HG02623 (cell line): ENCODE data around the gene PHLDB1.
"Not testable (repeated sequence)": the region's sequence is repeated elsewhere in the genome, so short reads cannot be mapped to it uniquely, and the experiment has no call there.

ENCODE experiments used
- ATAC-seq: cut with Tn5 transposase; IDR thresholded peaks from one replicate; pipeline ENCODE4 v1.9.1; 2021; ENCODE audit warnings: moderate library complexity; ENCODE audit not compliant: unreplicated experiment

The PHLDB1 gene

GRCh38 chr11:118657709-118658428, 50.5 kb downstream of the PHLDB1 start:
- ATAC-seq = no peak

DNA sequence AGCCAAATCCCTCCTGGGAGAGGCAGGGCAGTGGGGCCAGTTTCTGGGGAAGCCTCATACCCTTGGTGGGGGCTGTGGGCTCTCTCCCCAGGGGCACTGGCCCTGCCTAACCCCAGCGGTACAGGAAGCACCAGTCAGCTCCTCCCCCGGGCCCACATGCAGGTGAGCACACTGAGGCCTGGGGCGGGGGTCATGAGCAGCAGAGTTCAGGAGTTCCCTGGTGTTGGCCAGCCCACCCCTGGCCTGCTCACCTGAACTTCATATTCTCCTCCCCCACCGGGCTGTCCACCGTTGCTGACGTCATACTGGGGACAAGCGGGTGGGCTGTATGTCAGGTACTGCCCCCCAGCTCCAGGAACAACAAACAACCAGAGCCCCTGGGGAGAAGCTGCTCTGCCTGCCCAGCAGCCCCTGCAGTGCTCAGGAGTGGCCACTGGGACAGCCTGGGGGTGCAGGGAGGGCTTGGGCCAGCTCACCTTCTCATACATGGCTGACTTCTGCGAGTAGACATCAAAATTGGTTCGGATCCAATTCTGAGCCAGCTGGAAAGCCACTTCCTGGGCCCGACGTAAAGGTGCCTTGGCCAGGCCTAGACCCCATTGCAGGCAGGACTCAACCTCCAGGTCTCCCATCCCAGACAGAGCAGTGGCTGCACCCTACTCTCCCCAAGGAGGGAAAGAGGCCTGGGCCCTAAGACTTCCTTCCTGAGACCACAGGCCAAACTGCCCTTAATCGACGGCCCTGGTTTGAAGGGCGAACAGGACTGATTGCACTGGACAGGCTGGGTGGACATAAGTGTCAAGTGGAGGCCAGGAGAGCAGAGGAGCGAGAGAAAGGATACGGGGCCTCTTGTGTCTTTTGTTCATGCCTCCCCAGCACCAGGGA, 51.3 kb downstream of the PHLDB1 start:
- ATAC-seq = no peak

DNA sequence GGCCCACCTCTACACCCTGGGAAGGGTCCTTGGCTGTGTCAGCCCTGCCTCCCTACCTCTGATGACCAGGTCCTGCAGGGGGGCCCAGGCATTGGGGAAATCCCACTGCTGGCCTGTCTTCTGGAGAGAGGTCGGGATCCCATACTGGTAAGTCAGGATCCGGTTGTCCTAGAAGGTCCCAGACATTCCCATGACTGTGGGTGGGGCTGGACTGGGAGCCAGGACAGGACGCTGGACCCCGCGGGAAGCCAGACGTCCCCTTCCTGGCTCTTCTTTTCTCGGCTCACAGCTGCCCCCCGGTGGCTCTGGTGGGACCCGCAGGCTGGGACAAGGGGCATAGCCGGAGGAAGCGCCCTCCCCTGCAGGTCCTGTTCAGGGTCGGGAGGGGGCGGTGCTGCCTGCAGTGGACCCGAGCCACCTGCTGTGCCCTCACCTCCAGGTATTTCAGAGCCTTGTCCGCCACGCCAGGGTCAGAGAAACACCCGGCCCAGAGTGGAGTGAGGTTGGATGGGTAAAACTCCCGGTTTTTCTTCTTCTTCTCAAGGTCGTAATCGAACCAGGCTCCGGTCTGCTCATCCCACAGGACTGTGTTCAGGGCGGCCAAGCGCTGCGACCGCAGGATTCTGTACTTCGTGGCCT, 52.0 kb downstream of the PHLDB1 start:
- no peak for ATAC-seq

DNA sequence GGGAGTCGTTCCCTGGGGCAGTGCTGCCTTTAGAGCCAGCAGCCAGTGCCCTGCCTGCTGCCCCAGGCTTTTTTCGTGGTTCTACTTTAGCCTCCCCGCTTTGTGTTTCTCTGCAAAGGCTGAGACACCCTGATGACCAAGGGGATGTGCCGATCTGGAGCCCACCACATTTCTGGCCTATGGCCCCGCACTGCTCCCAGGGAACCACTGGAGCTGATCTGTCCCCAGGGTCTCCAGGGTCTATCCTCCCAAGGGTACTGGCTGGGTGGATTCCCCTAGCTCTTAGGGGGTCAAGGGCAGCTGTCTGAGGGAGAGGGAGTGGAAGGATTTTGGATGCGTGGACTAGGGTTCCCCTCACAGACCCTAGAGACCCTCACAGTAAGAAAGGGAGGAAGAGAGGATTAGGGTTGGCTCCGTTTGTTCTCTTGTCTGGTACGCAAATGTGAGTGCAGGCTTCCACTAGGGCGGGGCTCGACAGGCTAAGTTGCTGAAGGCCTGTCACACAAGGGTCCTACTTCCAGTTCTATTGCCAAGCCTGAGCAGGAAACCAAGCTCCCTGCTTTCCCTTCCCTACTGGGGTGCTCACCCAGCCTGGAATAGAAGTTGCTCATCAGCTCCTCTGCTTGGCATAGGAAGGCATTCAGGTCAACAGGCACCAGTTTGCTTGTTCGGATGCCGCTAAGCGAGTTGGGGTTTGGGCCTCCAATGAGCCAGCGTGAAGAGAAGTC, 52.7 kb downstream of the PHLDB1 start:
- no peak for ATAC-seq

- no peak for ATAC-seq
Observed at GRCh38 chr11:118660681-118661424, 53.4 kb downstream of the PHLDB1 start.

GRCh38 chr11:118661425-118662301, 54.2 kb downstream of the PHLDB1 start:
- ATAC-seq = no peak

DNA sequence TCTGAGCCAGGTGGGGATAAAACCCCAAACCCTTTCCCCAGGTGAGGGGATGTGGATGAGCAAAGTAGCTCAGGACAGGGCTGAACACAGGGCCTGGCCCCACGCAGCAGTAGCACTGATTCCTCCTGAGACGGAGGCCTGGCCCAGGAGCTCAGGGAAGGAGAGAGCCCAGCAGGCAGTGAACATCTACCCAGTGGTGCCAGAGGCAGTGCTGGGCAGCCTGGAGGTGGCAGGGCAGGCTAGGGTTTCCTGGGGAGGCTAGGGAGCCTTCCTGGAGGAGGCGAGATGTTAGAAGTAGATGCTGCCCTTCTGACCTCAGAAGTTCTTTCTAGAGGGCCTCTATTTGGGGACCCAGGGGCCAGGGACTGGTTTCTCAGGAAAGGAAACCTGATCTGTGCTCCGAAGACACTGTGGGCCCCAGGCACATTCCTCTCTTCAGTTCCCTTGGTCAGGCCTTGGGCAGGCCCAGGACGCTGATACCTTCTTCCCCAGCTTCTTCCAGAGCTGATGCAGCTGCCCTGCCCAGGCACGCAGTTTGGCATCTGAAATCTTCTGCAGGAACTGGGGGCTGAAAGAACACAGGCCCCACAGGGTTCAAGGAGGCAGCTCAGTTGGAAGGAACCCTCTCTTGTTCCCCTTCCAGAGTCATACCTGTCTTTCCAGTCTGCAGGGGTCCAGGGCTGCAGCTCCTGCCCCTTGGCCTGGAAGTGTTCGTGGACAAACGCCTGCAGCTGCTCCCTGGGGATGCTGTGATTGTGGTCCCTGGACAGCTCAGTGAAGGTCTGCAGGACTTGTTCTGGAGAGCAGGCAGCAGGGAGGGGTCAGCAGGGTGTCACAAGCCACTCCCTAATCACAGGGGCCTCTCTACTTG, 55.2 kb downstream of the PHLDB1 start:
- ATAC-seq = no peak

GRCh38 chr11:118663381-118663780, 56.0 kb downstream of the PHLDB1 start:
- no peak for ATAC-seq

- no peak for ATAC-seq
Observed at GRCh38 chr11:118663902-118664301, 56.5 kb downstream of the PHLDB1 start.

GRCh38 chr11:118666371-118666770, 59.0 kb downstream of the PHLDB1 start:
- ATAC-seq = no peak

GRCh38 chr11:118670063-118670462, 62.6 kb downstream of the PHLDB1 start:
- no peak for ATAC-seq

GRCh38 chr11:118671254-118671653, 63.8 kb downstream of the PHLDB1 start:
- no peak for ATAC-seq

- no peak for ATAC-seq
Observed at GRCh38 chr11:118672846-118673245, 65.4 kb downstream of the PHLDB1 start.

DNA sequence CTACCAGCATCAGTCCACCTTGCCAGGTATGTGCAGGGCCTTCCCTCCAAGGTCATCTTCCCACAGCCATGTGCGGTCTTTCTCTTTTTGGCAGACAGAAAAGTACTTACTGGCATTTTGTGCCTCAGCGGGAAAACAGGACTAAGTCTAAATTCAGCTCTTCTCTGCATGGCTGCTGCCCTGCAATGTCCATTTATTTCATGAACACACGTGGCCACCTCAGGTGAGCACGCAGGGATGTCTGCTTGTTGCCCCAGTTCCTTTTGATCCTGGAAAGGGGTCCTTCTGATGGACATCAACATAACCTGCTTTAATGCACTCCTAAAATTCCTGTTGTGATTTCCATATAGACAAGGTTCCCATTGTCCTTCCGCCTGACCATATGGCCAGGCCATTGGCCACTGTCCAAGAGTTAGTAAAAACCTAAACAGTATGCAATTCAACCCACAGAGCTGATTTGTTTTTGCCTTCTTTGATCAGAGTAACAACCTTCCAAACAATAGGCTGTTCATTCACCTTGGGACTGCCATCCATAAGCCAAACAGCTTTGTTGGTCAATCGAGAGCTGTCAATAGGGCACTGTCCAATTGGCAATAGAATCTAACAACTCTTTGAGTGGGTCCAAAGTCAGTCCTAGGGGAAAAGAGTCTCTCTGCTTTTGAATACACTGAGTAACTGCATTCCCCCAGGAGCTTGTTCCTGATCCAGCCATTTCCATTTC, 66.1 kb downstream of the PHLDB1 start:
- no peak for ATAC-seq

- no peak for ATAC-seq
Observed at GRCh38 chr11:118674082-118674435, 66.6 kb downstream of the PHLDB1 start.

DNA sequence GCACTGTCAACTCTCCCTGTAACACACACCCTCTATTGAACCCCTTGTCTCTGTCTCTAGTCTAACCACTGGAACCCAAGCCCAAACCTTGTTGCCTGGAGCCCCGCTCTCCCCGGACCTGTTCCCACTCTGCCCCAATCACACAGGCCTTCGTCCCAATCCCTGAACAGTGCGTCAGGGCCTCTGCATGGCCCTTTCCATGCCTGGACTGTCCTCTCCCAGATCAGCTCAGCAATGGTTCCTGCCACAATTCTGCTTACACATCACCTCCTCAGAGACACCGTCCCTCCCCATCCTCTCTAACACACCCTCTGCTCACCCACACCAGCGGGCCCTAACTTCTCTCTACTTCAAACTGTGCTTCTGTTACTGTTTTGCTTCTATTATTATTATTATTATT, 70.6 kb downstream of the PHLDB1 start:
- ATAC-seq = no peak

- ATAC-seq = not testable (repeated sequence)
Observed at GRCh38 chr11:118678908-118679307, 71.5 kb downstream of the PHLDB1 start.

DNA sequence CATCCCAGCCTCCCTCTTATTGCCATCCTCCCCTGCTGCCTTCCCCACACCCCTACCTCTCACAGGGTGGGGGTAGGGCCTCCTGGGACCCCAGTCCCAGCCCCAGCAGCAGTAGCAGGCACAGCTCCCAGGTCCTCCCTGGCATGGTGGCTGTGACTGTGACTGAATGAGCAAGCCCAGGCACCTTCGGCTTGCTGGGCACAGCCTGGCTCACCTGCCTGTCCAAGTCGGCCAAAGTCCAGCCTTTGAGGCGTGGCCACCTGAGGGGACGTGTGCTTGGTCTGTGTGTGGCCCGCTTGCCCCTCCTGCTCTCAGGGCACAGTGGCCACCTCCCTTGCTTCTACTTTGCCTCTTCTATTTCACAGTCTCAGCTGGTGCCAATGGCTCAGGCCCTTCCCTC, 72.1 kb downstream of the PHLDB1 start, which contains the start of gene TREH:
TREH (minus strand) TSS at position 168 of the 400 bp plus-strand sequence; CDS start at position 145, 23 bp downstream.
- no peak for ATAC-seq
